ENCODE results near the gene ANKRD55.
"Not testable (repeated sequence)": the region's sequence is repeated elsewhere in the genome, so short reads cannot be mapped to it uniquely, and the experiment has no call there.

The ANKRD55 gene

GRCh38 chr5:56206126-56206910, 26.8 kb downstream of the ANKRD55 start:
- DNase-seq: no peak

DNA sequence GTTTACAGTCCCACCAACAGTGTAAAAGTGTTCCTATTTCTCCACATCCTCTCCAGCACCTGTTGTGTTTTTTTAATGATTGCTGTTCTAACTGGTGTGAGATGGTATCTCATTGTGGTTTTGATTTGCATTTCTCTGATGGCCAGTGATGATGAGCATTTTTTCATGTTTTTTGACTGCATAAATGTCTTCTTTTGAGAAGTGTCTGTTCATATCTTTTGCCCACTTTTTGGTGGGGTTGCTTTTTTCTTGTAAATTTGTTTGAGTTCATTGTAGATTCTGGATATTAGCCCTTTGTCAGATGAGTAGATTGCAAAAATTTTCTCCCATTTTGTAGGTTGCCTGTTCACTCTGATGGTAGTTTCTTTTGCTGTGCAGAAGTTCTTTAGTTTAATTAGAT, 29.2 kb downstream of the ANKRD55 start:
- DNase-seq: not testable (repeated sequence)

GRCh38 chr5:56202483-56202882, 30.6 kb downstream of the ANKRD55 start:
- no peak for DNase-seq

GRCh38 chr5:56201762-56202261, 31.3 kb downstream of the ANKRD55 start:
- not testable (repeated sequence) for DNase-seq

GRCh38 chr5:56200971-56201666, 32.0 kb downstream of the ANKRD55 start:
- DNase-seq: peak; percentile 76

DNA sequence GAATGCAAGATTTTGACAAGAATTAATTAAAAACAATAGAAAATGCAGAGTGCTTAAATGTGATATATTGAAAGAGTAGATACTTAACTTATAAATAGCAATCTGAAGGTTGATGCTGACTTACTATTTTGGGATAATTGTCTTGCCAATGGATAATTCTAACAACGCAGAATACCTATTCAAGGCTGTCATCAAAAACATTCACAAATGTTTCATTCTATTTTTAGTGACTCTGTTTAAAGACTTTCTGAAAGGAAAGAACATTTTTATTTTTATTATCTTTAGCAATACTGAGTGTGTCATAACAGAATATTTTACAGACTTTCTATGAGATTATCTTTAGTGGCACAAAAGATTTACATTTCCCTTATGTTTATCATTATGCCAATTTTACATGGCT, 38.1 kb downstream of the ANKRD55 start:
- no peak for DNase-seq

DNA sequence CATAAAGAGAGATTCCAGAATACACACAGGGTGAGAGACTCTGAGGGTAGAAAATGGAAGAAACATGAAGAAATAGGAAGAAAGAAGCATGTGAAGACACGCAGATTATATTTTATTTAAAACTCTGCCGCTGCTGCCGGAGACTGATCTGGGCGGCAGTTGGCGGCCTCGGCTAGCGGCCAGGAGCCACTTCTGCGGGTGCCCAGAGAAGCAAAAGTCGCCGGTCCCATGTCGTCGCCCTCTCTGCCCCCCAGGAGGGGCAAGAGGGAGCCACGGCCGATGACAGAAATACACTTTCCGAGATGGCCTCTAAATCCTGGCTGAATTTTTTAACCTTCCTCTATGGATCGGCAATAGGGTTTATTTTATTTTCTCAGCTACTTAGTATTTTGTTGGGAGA, 40.9 kb downstream of the ANKRD55 start:
- DNase-seq: no peak

DNA sequence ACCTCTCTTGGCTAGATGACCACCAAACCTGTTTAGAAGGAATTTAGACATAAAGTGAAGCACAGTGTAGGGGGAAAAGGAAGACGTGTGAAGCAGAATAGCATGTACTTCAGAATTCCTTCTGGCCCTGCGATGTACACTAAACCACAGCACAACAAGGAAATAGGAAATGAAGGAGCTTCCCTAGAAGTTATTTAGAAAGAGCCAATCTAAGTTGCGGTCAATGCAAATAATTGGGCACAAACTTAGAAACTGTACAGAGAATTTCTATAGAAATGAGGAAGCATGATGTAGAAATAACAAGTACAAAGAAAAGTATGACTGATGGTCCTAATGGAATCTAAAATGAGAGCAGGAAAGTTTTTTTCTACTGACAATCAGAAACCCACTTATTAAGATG, 41.5 kb downstream of the ANKRD55 start:
- no peak for DNase-seq

GRCh38 chr5:56190497-56190896, 42.6 kb downstream of the ANKRD55 start:
- DNase-seq: no peak

DNA sequence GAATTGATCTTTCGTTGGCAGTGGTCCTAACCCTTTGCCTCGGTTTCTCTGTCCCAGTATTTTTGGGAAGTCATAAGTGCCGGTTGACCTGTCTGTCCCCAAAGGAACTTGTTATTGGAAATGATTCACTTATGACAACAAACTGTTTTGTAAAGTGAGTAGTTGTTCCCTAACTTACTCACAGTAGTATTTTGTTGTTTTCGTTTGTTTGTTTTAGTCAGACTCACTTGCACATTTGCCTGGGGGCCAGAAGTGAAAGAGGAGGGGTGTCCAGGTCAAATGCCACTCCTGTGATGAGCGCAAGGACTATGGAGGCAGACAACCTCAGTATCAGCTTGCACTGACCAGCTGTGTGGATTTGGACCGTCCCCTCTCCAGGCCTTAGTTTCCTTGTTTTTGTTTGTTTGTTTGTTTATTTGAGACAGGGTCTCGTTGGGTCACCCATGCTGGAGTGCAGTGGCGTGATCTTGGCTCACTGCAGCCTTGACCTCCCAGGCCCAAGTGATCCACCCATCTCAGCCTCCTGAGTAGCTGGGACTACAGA, 47.3 kb downstream of the ANKRD55 start:
- DNase-seq: no peak

DNA sequence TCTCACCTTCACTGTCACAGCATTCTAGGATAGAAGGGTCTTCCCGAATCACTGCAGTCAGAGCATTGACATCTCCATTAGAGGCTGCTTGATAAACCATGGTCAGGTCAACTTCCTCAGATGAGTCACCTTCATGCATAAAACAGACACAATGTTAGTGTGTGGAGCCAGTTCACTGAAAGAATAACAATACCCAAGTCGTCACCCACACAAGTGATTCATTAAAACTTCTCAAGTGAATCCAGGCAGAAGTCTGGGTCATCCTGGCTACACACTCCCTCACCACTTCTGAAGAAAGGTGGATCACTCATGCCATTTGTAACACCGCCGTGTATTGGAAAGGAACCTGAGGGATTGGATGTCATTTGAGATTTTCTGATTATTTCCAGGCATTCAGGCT, 49.6 kb downstream of the ANKRD55 start:
- DNase-seq: no peak

- DNase-seq: no peak
Observed at GRCh38 chr5:56179442-56179841, 53.7 kb downstream of the ANKRD55 start.

DNA sequence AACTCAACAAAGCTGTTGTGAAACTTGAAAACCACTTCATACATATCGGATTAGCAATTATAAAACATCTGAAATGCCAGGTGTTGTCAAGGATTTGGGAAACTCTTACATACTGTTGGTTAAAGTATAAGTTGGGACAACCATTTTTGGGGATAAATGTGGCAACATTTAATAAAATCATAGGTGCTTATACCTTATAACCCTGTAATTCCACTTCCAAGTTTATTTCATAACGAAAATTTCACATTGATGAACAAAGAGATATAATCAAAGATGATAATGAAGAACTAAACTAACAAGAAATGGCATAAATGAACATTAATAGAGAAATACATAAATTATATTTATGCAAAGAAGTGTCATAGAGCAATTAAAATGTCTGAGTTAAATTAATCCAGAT, 54.3 kb downstream of the ANKRD55 start:
- DNase-seq: no peak

GRCh38 chr5:56176871-56177533, 56.1 kb downstream of the ANKRD55 start:
- DNase-seq: no peak

DNA sequence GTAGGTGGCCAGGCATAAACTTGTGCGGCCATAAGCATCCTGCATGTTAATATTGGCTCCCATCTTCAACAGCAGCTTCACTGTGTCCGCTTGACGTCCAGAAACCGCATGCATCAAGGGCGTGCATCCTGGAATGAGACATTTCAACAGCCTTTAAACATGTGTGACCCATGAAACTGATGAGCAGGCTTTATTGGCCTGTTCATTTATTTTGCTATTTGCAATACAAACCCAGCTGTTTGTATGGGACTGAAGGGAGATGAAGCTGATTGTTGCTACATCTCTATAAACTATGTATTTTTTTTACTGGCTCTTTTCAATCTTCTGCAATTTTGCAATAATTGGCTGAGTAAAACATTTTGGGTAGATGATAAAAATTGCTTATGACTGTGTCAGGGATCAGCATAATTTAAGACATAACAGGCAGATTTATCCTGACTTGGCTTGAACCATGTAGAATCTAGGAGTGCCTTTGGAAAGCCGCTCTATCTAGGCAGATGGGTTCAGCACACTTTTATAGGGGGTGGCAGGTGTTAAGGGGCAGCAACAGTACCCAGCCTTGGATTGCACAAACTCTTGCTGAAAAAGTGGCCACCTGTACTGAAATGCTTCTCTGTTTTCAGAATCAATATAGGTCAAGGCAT, 56.9 kb downstream of the ANKRD55 start:
- no peak for DNase-seq

DNA sequence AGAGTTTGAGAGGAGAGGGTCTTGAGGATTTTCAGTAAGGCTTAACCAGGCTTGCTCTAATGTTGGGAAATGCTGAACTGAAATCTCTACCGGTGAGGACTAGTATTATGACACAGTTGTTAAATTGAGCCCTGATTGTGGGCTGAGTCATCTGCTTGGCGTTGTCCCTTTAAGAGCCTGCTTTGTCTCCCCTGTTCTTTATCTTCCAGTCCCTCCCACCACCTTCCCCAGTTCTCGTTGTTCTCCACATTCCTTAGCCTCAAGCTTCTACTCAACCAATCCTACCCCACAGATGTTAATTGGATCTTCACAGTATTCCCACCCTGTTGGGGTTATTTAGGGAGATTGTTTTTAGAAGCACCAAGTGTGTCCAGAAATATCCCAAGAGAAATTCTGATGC, 57.6 kb downstream of the ANKRD55 start:
- no peak for DNase-seq

- no peak for DNase-seq
Observed at GRCh38 chr5:56175021-56175420, 58.1 kb downstream of the ANKRD55 start.

DNA sequence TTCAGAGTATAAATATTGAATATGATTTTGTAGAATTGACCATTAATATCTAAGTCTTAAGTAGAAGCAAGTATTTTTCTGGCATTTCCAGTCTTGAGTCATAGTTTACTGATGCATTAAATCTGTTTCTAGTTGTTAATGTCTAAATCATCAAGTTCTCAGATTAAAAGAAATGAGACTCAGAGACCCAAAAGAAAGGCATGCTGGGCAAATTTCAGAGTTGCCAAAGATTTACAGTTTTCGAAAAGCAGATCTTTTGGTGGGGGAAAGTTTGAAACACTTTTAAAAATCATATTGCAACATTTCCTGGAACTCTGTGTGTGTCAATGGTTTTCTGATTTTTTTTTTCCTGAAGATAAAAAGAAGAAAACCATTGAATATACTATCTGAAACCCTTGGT, 60.9 kb downstream of the ANKRD55 start:
- no peak for DNase-seq

GRCh38 chr5:56170557-56170956, 62.6 kb downstream of the ANKRD55 start:
- no peak for DNase-seq

DNA sequence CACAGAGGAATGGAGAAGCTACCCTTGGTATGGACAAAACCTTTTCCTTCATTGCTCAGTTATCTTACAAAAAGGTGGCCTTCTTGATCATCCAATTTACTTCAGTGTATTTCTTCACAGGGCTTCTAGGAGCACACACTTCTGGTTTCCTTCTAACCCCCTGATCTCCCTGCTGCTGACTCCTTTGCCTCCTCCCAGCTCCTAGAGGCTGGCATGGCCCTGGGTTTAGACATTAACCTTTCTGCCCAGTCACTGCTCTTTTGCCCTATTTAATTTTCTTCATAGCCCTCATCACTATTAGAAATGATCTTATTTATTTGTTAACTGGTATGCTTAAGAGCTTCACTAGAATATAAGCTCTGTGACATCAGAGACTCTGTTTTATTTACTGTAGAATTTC, 63.2 kb downstream of the ANKRD55 start:
- DNase-seq: no peak

DNA sequence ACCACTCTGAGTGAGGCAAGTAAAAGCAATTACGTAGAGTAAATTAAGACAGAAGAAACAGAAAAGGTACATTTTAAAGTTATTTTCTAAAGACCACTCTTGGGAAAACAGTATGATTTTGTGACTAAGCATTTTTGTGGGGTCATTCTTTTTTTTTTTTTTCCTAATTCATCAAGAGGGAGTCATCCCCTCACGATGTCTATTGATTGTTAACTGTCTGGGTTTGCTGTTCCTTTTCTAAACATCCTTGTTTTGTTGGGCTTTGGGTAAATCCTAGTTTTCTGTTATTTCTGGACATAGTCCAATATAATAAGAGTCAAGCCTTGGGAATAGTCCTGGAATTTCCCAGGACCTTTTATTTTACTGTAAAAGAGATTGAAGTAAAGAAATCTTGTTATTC, 63.8 kb downstream of the ANKRD55 start:
- DNase-seq: no peak

DNA sequence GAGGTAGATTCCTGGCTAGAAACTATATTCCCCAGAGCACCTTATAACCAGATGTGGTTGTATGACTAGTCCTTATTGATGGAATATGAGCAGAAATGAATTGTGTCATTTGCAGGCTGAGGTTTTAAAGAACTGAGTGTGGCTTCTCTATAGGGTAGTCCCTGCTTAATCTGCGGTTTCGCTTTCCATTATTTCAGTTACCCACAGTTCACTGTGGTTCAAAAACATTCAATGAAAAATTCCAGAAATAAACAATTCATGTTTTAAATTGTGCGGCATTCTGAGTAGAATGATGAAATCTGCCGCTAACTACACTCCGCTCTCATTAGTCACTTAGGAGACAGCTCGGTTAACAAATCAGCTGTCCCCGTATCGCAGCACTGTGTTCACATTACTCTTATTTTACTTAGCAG, 65.1 kb downstream of the ANKRD55 start:
- DNase-seq: no peak

DNA sequence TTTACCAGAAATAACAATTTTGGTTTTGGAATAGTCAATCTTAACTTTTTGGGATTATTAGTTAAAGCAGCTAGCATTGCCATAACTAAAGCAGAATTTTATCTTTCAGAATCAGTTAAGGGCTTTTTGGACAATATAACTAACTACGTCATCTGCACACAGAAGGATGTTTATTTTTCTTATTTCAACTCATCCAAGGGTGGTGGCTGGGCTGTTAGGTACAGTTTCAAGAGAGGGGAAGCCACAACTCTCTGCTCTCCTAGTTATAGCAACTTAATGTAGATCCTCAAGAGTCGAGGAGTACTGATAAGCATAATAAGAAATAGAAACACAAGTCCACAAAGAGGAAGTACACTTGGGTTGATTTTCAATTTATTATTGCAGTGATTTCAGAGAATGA, 65.6 kb downstream of the ANKRD55 start:
- no peak for DNase-seq
